Lower leg skin (tissue), 3 donors: Measurements from ENCODE around the gene TNPO3.

Source experiments
- POLR2A ChIP-seq, 2 donors: fragments of 450-650 bp; IDR thresholded peaks; one replicate each; pipeline ENCODE4 v1.6.1; 2016 to 2017; ENCODE audit warnings: antibody characterized with exemption in 2 of 2, mild to moderate bottlenecking in 1 of 2, moderate library complexity in 1 of 2
- TF ChIP-seq, protein P1 (sequence below), 3 donors: fragments of 450-650 bp; IDR thresholded peaks; one replicate each; pipeline ENCODE4 v1.5.1; 2016; ENCODE audit warnings: antibody characterized with exemption in 3 of 3, mild to moderate bottlenecking in 3 of 3, moderate library complexity in 2 of 3

DNA sequence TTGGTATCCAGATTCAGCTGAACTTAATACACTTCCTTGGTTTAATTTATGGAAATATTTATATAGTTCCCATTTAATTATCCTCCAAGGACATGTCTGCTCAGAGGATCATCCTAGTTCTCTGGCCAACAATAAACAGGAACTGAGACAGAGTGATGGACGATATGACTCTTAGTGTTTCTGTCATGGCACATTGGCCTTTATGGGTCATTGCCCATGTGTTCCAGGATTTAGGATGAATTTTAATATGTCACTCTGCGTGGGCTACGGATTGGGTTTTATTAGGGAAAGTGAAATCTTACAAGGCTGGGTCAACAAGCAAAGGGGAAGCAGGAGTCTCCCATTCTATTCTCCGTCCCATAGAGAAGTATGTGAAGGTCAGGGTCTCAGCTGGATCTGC lies 18.8 kb upstream of the TNPO3 start:
- TF ChIP-seq, protein P1, sequence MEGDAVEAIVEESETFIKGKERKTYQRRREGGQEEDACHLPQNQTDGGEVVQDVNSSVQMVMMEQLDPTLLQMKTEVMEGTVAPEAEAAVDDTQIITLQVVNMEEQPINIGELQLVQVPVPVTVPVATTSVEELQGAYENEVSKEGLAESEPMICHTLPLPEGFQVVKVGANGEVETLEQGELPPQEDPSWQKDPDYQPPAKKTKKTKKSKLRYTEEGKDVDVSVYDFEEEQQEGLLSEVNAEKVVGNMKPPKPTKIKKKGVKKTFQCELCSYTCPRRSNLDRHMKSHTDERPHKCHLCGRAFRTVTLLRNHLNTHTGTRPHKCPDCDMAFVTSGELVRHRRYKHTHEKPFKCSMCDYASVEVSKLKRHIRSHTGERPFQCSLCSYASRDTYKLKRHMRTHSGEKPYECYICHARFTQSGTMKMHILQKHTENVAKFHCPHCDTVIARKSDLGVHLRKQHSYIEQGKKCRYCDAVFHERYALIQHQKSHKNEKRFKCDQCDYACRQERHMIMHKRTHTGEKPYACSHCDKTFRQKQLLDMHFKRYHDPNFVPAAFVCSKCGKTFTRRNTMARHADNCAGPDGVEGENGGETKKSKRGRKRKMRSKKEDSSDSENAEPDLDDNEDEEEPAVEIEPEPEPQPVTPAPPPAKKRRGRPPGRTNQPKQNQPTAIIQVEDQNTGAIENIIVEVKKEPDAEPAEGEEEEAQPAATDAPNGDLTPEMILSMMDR (IDR thresholded peaks at IDR 0.05) = no peak
- no peak for TF ChIP-seq POLR2A (IDR thresholded peaks at IDR 0.05)
